ENCODE measurements around the gene SHISA6. TPM values are rescaled to one million over a fixed set of nuclear protein-coding genes. Genes with fewer than 3 reads are reported as not detected.
A peak's percentile ranks its signal among the peaks of the same experiment; 100 is the strongest.

SHISA6 gene
- total RNA-seq, 1 experiment from 2014 or later = 2.9 TPM

GRCh38 chr17:11589716-11590115 is 348.7 kb downstream of the SHISA6 start:
- no peak overlapping the region for H3K18ac ChIP-seq (ENCODE audit: insufficient read length, low read depth, low read length)
- no peaks in the 10 kb centered on the region; the same call in 1 of the 2 replicates for H3K27me3 Mint-ChIP-seq (ENCODE audit: low read depth)
- no peak overlapping the region for H3K4ac ChIP-seq (ENCODE audit: low read depth, low read length)
- no peak overlapping the region for H4K5ac ChIP-seq (ENCODE audit: insufficient read length, low read depth, low read length)
- DNase-seq = peak; percentile 11
- no peaks in the 10 kb centered on the region for H3K79me1 ChIP-seq (ENCODE audit: insufficient read depth, low read depth, low read length, poor library complexity, severe bottlenecking)
- H3K23me2 ChIP-seq (ENCODE audit: insufficient read length, low read depth, low read length, poor library complexity, severe bottlenecking) = no peaks in the 10 kb centered on the region
- WGBS (ENCODE audit: extremely low coverage, insufficient read length, low lambda C conversion rate) = no CpG with 5 or more reads among the region's 3 CpGs
- no peak overlapping the region for H4K91ac ChIP-seq (ENCODE audit: insufficient read length, low read depth, low read length)
- no peak overlapping the region for H3K27ac Mint-ChIP-seq
- peaks cover 4 to 9% of the 10 kb centered on the region in 2 experiments; a peak in 3 of 4 replicates for H3K4me1 Mint-ChIP-seq
- H2BK5ac ChIP-seq (ENCODE audit: insufficient read length, low read length) = no peak overlapping the region
- H3K27ac ChIP-seq (ENCODE audit: insufficient read length, low read depth, low read length) = no peak overlapping the region
- no peak overlapping the region for H3K23ac ChIP-seq (ENCODE audit: insufficient read length, low read depth, low read length)
- no peak overlapping the region for H3K4me2 ChIP-seq (ENCODE audit: insufficient read depth, insufficient read length, low read length)
- TF ChIP-seq CTCF (conservative IDR thresholded peaks at IDR 0.05) = no peak
- no peak overlapping the region for H3K14ac ChIP-seq (ENCODE audit: insufficient read depth, low read length)
- no peak overlapping the region for H3K56ac ChIP-seq (ENCODE audit: insufficient read length, low read depth, low read length)
- no peaks in the 10 kb centered on the region for H3K27me3 ChIP-seq (ENCODE audit: insufficient read depth, low read length)
- no peak overlapping the region for H2BK12ac ChIP-seq (ENCODE audit: insufficient read length, low read depth, low read length)
- no peak overlapping the region for H2AK5ac ChIP-seq (ENCODE audit: insufficient read length, low read length)
- no peaks in the 10 kb centered on the region for H3K9me3 ChIP-seq (ENCODE audit: control insufficient read depth, low read depth, low read length)
- H2BK120ac ChIP-seq (ENCODE audit: low read depth, low read length, poor library complexity, severe bottlenecking) = no peak overlapping the region
- no peak overlapping the region for H3K9ac ChIP-seq (ENCODE audit: extremely low read depth, insufficient read length, low read length)
- H3K36me3 Mint-ChIP-seq (ENCODE audit: insufficient read depth in 1 of 3, low read depth in 3 of 3) = no peaks in the 10 kb centered on the region
- no peak overlapping the region for H2BK15ac ChIP-seq (ENCODE audit: low read depth, low read length)
- no peaks in the 10 kb centered on the region; the same call in 1 of the 2 replicates for H3K4me1 ChIP-seq (ENCODE audit: insufficient read depth, low read length)
- H3K79me2 ChIP-seq (ENCODE audit: insufficient read depth, low read length) = no peaks in the 10 kb centered on the region
- no peak overlapping the region for H2BK20ac ChIP-seq (ENCODE audit: low read depth, low read length, poor library complexity, severe bottlenecking)
- H3K9me3 Mint-ChIP-seq = no peaks in the 10 kb centered on the region
- H3K4me3 Mint-ChIP-seq = no peak overlapping the region
- no peak overlapping the region for H4K8ac ChIP-seq (replicated peaks; ENCODE audit: insufficient read length, low read depth, low read length)
- H2AFZ ChIP-seq (ENCODE audit: low read length) = no peak overlapping the region
- no peaks in the 10 kb centered on the region for H4K20me1 ChIP-seq (ENCODE audit: control insufficient read depth, insufficient read depth, insufficient read length)
- H3T11ph ChIP-seq (ENCODE audit: low read length) = no peak overlapping the region
